GM13977 (cell line): ENCODE measurements around the gene RECK.

Experiments used
- DNase-seq: peaks from one replicate; pipeline ENCODE4 v3.0.0; 2012; ENCODE audit warnings: low spot score
- in situ Hi-C: fragments of 300-500 bp; cut with MboI; formaldehyde crosslinking; loops from one replicate; pipeline ENCODE4 v1.12.0; 2022; ENCODE audit warnings: low sequenced_read_pairs, low pct_unique_long_range_greater_than_20kb, mixed read lengths, inconsistent platforms; ENCODE audit not compliant: unreplicated experiment
- TF ChIP-seq, protein P1 (sequence below): IDR thresholded peaks from 2 replicates; pipeline ENCODE4 v1.5.1; 2012; ENCODE audit warnings: mild to moderate bottlenecking, control low read depth; ENCODE audit not compliant: insufficient read depth; ENCODE audit errors: extremely low read depth, missing control alignments

RECK gene

DNA sequence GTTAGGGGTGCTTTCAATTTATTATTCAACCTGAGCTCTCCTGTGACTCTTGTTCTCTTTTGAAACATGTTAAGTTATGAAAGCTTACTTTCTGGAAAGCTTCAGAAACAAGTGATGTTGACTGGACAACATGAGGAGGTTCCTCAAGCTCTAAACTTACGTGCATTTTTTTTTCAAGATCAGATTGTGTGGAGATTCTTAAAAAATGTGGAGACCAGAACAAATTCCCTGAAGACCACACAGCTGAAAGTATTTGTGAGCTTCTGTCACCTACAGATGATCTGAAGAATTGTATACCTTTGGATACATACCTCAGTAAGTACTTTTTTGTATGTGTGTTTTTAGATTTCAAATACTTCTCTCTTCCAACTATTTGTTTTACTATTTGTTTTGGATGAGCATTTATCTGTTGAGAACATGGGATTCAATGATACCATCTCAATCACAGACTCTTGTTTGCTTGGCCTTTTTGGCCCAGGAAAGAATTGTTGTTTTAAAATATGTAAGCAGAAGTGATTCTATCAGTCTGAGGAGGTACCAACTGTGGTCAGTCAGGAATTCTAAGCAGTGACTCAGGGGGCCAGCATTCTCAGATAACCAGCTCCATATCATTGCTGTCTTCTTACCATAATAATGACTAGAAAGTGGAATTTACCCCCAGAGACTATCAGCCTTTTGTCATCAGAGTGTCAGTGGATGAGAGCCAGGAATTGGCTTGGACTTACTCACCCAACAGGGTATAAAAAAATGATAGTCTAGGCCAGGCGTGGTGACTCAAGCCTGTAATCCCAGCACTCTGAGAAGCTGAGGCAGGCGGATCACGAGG lies 65.4 kb downstream of the RECK start:
- DNase-seq: no peak
- TF ChIP-seq, protein P1, sequence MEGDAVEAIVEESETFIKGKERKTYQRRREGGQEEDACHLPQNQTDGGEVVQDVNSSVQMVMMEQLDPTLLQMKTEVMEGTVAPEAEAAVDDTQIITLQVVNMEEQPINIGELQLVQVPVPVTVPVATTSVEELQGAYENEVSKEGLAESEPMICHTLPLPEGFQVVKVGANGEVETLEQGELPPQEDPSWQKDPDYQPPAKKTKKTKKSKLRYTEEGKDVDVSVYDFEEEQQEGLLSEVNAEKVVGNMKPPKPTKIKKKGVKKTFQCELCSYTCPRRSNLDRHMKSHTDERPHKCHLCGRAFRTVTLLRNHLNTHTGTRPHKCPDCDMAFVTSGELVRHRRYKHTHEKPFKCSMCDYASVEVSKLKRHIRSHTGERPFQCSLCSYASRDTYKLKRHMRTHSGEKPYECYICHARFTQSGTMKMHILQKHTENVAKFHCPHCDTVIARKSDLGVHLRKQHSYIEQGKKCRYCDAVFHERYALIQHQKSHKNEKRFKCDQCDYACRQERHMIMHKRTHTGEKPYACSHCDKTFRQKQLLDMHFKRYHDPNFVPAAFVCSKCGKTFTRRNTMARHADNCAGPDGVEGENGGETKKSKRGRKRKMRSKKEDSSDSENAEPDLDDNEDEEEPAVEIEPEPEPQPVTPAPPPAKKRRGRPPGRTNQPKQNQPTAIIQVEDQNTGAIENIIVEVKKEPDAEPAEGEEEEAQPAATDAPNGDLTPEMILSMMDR: no peak
- in situ Hi-C loops: loop anchor here (5.0 kb wide), 1 partner anchor 65 kb away; the partner anchor contains the start of gene CCIN

DNA sequence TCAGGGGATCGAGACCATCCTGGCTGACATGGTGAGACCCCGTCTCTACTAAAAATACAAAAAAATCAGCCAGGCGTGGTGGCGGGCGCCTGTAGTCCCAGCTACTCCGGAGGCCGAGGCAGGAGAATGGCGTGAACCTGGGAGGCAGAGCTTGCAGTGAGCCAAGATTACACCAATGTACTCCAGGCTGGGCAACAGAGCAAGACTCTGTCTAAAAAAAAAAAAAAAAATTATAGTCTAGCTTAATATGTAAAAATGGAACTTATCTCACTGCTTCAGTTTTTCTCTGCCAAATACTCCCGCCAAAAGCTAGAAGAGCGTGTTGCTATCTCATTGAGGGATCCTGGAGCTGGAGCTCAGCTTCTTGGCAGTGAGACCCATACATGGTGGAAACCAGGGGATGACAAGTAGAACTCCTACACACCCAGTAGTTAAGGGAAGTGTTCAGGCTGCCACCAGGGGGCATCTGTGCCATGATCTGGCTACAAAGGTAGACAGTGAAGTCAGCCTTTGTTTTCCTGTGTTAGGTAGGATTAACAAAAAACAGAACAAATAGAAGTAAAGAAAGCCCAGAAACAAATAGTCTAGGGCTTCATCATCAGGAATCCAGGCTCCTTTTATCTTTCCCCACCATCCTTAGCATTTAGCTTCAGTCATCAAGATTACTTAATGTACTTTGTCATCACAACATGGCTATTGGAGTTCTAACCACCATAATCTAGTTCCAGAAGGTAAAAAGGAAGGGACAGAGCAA lies 66.2 kb downstream of the RECK start:
- peak; percentile 75 for DNase-seq
- in situ Hi-C loops: loop anchor here (5.0 kb wide), 1 partner anchor 64 kb away; the partner anchor contains the start of gene CCIN

DNA sequence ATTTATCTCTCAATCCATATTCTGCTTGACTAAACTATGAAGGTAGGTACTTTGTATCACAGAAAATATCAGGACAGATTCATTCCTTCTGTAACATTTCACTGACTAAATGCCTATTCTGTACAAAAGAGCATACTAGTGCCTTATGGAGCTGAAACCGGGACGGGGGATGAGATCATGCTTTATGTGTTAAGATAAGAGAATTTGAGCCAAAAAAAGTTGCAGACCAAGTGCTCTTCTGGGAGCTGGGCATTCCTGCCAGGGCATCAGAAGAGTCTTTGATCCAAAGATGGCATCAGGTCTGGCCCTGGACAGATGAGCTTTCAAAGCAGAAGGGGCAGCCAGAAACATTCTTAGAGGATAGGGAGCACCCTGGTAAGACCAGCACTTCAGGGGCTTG lies 72.4 kb downstream of the RECK start:
- no peak for DNase-seq
- in situ Hi-C loops: no loop called here
- TF ChIP-seq, protein P1: no peak

More for the DNA sequence above, 66.2 kb downstream of the RECK start:
- TF ChIP-seq, protein P1: peak; percentile 87

DNA sequence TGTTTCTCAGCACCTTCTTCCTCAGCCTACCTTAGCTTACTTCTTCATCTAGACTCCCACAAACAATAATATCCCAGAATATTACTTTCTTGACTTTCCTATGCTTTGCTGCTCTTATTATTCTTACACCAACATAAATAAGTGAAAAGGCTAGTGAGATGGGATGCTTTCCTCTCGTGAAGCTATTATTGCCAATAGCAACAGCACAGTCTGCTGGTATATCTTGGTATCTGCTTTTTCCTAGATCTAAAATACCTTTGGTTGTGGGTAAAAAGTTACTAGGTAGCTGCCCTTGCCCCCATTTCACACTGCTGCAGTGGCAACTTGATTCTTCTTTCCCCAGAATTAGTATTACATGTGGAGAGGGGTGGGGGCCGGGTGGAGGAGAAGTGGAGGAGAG lies 73.7 kb downstream of the RECK start:
- TF ChIP-seq, protein P1: no peak
- in situ Hi-C loops: no loop called here
- DNase-seq: no peak

DNA sequence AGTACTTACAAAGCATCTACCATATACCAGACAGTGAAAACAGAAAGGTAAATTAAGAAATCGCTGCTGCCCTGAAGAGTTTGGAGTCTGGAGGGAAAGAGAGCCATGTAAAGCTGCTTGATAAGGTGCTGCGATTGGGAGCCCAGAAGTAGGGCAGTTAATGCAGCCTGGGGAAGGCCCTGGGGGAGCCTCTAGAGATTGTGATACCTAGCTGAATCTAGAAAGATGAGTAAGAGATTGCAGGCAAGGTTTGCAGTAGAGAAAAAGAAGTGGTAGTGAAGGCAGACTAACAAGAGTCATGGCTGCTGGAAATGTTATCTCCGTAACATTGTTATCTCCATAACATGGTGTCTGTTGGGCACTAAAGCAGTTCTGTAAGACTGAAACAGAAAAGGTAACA lies 75.8 kb downstream of the RECK start:
- in situ Hi-C loops: no loop called here
- DNase-seq: no peak
- TF ChIP-seq, protein P1: no peak

DNA sequence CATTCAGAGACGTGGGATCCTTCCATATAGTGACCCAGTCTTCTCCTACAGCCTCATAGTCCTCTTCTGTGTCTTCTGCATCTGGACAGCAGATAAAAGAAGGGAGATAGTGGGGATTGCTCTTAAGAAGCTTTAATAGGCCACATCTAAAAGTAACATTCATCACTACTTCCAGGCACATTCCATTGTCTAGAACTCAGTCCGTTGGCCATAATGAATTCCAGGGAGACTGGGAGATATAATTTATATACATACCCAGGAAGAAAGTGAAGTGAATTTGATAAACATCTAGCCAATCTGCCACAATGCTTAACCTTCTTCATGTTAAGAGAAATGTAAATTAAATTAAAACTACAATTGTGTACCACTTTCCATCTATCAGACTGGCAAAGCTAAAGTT lies 77.3 kb downstream of the RECK start:
- TF ChIP-seq, protein P1: no peak
- no peak for DNase-seq
- in situ Hi-C loops: no loop called here
